Measurements from ENCODE around the gene SLC4A5.
A peak's percentile ranks its signal among the peaks of the same experiment; 100 is the strongest.
"Not testable (repeated sequence)": the region's sequence is repeated elsewhere in the genome, so short reads cannot be mapped to it uniquely, and the experiment has no call there.

Gene SLC4A5

GRCh38 chr2:74199275-74199701 lies 143.9 kb downstream of the SLC4A5 start:
- DNase-seq (ENCODE audit: low read depth), result peak; percentile 75

GRCh38 chr2:74198461-74199274 lies 144.5 kb downstream of the SLC4A5 start, which contains the start of gene MTHFD2:
TSS of gene MTHFD2 (plus strand) at chr2:74198615. CDS start at chr2:74198642, 27 bp downstream.
- peak; percentile 96 for DNase-seq (ENCODE audit: low read depth)

DNA sequence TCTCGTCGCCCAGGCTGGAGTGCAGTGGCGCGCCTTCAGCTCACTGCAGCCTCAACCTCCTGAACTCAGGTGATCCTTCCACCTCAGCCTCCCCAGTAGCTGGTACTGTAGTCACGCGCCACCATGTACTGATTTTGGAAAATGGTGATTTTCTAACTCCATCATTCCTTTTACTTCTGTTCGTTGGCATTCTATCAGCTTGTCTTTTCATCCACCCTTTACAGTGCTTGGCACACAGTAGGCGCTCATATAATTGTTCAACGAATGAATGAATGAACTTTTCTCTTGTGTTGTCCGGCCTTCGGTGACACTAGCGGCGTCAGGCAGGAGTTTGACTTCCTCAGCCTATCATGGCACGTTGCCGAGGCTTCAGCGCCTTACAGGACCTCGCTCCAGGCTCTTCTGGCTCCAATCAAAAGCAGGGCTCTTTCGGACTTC lies 145.2 kb downstream of the SLC4A5 start:
- no peak for DNase-seq (ENCODE audit: low read depth)

DNA sequence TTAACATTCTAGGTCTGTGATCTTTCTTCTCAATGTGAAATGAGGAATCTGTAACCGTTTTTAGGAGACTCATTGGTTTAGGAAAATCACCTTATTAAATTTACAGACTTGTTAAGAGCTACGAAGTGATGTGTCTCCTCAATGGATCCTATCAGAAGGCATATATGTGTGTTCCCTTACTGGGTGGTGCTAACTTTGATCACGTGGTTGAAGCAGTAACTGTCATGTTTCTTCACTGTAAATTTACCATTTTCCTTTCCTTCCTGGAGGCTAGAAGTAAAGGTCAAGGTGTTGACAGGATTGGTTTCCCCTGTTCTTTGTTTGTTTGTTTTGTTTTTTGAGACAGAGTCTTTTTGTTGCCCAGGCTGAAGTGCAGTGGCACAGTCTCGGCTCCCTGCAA lies 146.2 kb downstream of the SLC4A5 start:
- no peak for DNase-seq (ENCODE audit: low read depth)

GRCh38 chr2:74194799-74195198 lies 148.4 kb downstream of the SLC4A5 start:
- no peak for DNase-seq (ENCODE audit: low read depth)

DNA sequence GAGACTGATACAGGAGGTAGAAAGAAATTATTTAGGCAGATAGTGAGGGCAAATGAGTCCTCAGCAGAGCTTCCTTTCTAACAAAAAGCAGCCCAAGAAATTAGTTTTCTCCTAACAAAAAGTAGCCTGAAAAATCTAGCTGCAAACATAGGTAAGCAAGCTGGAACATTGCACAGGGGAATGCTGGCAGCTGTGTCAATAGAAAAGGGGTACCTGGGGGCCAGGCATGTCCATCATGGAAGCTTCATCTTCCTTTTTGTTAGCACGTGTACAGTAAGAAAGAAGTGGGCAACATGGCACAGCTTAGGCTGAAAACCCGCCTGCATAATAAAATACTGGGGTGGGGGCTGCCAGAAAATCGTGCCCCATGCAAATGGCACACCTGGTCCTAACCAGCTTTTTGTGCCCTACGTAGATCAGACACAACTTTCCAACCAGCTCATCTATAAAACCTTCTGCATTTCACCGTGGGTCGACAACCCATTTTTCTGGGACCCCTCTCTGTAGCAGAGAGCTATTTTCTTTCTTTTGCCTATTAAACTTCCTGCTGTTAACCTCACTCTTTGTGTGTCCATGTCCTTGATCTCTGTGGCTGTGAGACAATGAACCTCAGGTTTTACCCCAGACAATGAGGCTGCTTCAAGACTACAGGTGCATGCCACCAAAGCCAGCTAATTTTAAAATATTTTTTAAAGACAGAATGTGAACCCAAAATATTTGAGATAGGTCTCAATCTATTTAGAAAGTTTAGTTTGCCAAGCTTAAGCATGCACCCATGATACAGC lies 151.4 kb downstream of the SLC4A5 start:
- no peak for DNase-seq (ENCODE audit: low read depth)

DNA sequence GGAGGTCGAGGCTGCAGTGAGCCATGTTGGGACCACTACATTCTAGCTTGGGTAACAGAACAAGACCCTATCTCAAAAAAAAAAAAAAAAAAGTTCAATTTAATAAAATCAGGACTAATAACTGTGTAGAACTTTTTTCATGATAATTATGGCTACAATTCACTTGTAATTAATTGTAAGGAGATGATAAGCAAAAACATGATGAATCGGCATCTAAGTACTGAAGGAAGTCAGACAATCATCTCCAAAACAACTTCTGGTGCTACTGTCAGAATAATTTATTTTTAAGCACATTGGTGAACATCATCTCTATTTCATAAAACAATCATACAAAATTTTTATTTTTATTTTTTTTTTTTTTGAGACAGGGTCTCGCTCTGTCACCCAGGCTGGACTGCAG lies 154.5 kb downstream of the SLC4A5 start:
- DNase-seq (ENCODE audit: low read depth), result no peak

- peak; percentile 57 for DNase-seq (ENCODE audit: low read depth)
Observed at GRCh38 chr2:74188018-74188601, 155.1 kb downstream of the SLC4A5 start.

DNA sequence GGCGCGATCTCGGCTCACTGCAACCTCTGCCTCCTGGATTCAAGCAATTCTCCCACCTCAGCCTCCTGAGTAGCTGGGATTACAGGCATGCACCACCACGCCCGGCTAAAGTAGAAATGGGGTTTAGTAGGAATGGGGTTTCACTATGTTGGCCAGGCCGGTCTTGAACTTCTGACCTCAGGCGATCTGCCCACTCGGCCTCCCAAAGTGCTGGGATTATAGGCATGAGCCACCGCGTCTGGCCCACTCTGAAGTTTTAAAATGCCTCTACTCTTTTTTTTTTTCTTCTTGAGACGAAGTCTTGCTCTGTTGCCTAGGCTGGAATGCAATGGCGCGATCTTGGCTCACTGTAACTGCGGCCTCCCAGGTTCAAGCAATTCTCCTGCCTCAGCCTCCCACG lies 156.5 kb downstream of the SLC4A5 start:
- DNase-seq (ENCODE audit: low read depth), result not testable (repeated sequence)

DNA sequence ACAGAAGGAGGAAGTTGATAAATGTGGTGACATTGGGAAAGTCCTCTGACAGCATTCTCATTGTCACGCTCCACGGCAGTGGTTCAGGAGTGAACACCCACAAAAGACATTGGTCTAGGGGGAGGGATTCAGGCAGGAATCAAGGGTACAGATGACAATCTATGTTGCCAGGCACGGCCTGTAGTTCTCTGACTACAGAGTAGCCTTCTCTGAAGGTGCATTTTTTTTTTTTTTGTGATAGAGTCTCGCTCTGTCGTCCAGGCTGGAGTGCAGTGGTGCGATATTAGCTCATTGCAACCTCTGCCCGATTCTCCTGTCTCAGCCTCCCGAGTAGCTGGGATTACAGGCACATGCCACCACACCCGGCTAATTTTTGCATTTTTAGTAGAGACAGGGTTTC lies 157.2 kb downstream of the SLC4A5 start:
- DNase-seq (ENCODE audit: low read depth), result no peak

DNA sequence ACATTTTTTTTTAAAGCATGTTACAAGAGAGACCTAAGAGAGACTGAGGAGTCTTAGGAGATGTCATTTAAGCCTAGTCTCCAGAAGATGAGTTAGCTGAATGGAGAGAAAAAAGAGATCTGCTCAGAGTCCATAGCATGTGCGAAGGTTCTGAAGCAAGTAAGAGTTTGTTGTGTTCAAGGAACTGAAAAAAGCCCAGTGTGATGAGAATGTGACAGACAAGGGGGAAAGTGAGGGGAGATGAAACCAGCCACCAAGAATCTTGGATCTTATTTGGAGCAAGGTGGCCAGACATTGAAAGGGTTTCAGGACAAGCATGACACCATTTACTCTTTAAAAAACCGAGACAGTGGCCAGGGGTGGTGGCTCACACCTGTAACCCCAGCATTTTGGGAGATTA lies 159.3 kb downstream of the SLC4A5 start:
- no peak for DNase-seq (ENCODE audit: low read depth)

DNA sequence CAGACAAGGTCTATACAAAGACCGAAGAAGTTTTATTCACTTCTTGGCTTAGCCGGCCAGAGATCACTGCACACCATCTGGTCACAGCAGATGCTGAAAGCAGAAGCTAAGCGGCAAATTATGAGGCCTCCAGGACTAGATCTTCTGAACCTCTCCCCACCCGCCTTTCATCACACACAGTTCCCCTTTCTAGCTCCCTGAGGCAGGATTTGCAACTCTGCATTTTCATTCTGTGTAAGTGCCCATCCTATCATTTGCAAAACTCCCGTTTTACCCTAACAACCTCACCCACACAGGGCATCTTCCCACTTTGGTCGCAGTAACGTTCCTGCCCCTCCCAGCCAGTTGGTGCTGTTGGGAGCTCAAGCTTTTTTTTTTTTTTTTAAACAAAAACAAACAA lies 161.5 kb downstream of the SLC4A5 start:
- no peak for DNase-seq (ENCODE audit: low read depth)

GRCh38 chr2:74179063-74179865 lies 164.0 kb downstream of the SLC4A5 start:
- no peak for DNase-seq (ENCODE audit: low read depth)

- peak; percentile 98 for DNase-seq (ENCODE audit: low read depth)
Observed at GRCh38 chr2:74178211-74179062, 164.8 kb downstream of the SLC4A5 start, which contains the start of gene MOB1A. TSS of gene MOB1A (minus strand) at chr2:74178879. CDS start at chr2:74178674, 205 bp downstream.

DNA sequence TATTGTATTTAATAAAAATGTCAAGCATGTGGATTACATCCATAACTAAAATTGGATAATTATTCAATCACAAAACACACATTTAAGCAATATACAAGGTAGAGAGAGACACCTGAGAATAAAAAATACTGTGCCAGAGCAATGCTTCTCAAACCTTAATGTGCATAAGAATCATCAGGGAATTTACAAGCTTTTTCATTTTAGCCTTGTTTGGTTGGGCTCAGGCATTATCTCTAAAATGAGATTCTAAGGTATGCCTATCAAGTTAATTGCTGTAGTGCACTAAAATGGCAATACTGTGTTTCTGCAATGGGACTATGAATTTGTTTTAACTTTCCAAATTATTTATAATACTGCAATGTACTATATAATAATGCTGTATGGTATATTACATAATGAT lies 165.5 kb downstream of the SLC4A5 start:
- no peak for DNase-seq (ENCODE audit: low read depth)

DNA sequence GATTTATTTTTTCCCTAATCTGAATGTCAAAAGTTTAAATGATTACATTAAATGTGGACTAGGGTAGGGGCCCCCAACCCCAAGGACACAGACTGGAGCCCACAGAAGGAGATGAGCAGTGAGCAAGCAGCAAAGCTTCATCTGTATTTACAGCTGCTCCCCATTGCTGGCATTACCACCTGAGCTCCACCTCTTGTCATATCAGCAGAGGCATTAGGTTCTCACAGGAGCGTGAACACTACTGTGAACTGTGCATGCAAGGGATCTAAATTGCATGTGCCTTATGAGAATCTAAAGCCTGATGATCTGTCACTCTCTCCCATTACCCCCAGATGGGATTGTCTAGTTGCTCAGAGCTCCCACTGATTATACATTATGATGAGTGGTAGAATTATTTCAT lies 168.3 kb downstream of the SLC4A5 start:
- DNase-seq (ENCODE audit: low read depth), result no peak

- no peak for DNase-seq (ENCODE audit: low read depth)
Observed at GRCh38 chr2:74168739-74169138, 174.5 kb downstream of the SLC4A5 start.

Measured in amniotic epithelial cell (primary cell).